ENCODE results near the gene NANOS3.

NANOS3 gene

DNA sequence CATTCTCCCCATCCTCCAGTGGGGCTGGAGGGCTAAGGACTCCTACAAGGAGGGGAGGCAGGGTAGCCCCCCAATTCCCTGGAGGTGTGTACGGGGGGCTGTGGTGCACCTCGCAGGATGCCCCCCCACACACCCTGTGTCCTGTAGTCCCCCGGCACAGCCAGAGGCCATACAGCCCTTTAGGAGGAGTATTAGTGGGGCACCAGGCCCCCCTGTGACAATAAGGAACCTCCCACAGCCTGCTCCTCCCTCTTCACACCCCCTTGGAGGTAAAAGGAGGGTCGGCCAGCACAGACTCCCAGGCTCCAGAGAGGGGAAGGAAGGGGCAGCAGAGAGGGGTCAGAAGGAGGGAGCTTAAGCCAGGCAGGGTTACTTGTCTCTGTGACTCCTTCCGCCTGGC is at the start of gene NANOS3:
TSS of gene NANOS3 (plus strand) at position 301 of the 400 bp plus-strand sequence. CDS start 115 bp downstream, outside the sequence.
- DNase-seq, result no peak

DNA sequence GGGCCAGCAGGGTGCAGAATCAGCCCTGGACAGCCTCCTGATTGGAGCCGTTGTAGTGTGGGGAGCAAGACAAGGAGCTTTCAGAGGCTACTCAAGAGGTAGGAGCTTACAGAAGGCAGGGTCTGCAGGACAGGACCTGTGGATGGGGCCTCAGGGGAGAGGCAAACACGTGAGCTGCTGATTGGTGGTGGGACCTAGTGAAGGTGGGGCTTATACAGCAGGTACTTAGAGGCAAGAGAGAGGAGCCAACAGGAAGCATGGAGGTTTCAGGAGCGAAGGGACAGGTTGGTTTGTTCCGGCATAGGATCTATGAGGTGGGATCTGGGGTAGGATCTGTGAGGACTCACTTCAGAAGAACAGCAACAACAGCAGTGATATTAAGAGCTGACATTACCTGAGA is 49.3 kb upstream of the NANOS3 start:
- no peak for DNase-seq

DNA sequence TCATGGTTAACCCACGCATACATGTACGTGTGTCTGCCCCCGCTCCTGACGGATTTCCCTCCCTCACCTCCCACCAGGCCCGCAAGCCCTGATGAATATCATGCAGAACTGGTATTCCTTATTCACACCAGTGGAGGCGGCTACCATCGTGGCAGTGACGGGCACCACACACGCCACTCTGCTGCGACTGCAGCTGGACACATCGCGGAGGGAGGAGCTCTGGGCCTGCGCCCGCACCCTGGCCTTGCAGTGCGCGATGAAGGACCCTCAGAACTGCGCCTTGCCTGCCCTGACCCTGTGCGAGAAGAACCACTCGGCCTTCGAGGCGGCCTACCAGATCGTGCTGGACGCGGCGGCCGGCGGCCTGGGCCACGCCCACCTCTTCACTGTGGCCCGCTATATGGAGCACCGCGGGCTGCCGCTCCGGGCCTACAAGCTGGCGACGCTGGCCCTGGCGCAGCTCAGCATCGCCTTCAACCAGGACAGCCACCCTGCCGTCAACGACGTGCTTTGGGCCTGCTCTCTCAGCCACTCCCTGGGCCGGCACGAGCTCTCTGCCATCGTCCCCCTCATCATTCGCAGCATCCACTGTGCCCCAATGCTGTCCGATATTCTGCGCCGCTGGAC is 46.7 kb upstream of the NANOS3 start:
- DNase-seq, result no peak

DNA sequence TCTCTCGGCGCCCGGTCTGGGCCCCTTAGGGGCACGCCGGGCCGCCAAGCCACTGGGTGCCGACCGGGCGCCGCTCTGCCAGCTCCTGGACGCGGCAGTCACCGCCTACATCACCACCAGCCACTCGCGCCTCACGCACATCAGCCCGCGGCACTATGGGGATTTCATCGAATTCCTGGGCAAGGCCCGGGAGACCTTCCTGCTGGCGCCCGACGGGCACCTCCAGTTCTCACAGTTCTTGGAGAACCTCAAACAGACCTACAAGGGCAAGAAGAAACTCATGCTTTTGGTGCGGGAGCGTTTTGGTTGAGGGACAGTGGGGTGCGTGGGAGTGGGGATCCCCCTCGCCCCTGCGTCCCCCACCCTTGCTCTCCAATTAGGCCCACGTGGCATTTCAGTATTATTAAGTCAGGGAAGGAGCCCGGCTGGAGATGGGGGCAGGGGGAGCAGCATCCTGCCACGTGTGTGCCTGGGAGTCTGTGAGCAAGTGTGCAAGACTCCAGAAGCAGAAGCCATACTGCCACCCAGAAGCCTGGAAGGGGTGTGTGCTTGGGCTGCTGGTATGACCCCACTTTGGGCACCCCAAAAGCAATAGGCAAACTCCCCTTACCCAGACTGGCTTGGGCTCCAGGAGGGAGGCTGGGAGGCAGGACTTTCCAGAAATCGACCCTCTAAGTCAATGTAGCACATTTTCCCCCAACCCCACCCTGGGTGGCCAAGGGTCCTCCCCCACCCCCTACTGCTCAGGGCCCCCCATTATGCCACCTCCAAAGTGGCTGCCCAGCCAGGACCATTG is 46.0 kb upstream of the NANOS3 start:
- DNase-seq, result no peak

DNA sequence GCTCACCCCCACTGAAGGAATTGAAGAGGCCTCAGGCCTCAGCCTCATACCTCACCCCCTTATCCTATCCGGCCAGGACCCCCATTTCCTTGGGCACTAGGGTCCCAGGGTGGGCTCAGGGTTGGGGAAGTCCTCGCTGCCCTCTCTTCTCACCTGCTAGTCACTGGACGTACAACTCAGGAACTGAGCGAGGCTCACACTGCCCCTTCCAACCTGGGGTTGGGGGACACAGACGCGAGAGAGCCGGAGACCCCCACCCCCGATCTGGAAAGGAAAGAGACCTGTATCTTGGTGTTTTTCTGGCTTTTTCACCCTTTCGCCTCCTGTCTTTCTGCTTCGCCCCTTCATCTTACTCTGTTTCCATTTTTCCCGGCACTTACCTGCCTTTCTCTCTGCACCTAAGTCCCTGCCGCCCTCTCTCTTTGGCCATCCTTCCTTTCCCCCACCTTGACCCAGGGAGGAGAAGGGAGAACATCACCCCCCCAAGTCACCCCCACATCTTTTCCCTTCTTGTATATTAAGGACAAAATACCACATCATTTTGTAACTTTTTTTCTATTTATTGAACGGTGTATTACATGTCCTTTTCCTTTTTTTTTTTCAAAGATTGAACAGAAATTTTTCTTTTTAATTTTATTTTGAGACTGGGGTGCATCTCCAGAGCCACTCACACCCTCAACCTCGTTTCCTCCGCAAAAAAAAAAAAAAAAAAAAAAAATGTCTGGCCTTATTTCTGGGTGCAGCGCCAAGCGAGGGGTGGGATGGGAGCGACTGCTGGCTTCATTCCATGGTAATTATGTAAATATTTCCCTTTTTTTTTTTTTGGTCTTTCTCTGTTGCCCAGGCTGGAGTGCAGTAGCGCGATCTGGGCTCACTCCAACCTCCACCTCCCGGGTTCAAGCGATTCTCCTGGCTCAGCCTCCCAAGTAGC is 45.1 kb upstream of the NANOS3 start:
- DNase-seq, result no peak

DNA sequence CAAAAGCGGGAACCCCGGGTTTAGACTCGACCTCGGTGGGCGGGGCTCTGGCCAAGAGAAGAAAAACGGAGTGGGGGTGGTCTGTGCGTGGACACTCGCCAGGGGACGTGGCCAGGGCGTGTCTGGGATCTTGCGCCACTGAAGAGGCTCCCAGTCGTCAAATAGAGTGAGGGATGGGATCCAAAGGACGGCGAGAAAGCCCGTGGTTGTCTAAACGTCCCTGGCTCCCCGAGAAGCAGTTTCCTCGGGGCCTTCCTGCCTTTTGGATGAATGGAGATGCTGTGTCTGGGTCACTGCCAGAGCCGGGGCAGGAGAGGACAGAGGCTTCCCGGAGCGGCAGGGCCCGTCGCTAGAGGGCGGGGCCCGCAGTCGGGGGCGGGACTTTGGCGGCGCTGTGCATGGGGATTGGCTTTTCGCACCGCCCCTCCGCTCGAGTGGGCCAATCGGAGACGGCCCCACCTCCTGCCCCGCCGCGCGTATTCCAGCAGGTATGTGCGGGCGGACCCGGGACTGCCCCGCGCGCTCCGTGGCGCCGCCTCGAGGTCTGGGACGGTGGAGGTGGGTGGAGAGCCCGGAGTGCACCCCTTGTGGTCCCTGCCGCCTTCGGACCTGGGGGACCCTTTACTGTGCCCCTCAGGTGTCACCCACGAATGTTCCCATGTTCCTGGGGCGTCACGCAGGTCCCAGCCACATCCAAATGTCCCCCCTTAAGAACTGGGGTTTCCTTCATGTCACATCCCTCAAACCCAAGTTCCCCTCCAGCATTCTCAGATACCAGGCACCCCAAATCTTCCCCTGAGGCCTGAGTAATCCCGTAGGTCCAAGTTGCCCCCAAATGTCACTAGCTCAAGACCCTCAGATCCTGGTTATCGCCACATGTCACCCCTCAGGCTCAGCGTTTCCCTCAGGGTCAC is 43.3 kb upstream of the NANOS3 start:
- peak in 54 of 56 donors; percentile 24 to 95 (median 73) for DNase-seq

DNA sequence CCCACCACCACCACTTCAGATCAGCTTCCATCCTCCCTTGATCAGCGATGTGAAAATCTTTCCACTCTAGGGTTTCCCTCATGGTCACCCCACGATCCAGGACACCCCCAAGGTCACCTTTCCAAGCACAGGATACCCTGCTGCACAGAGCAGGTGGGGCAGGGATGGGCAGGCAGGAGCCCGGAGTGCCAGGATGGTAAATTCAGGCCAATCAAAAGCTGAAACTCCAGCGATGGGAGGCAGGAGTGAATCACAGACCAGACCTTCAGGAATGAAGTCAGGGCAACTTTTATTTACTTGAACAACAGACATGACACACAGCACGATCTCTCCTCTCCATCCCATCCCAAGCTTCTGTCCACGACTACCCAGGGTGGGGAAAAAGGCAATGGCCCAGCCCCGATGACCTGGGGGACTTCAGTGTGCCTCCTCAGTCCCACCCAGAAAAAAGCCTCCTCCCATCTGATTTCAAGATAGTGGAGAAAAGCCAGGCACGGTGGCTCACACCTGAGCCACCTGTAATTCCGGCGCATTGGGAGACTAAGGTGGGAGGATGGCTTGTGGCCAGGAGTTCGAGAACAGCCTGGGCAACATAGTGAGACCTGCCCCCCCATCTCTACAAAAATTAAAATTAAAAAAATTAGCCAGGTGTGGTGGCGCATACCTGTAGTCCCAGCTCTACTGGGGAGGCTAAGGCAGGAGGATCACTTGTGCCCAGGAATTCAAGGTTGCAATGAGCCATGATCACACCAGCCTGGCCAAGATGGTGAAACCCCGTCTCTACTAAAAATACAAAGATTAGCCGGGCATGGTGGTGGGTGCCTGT is 42.5 kb upstream of the NANOS3 start:
- DNase-seq, result no peak

DNA sequence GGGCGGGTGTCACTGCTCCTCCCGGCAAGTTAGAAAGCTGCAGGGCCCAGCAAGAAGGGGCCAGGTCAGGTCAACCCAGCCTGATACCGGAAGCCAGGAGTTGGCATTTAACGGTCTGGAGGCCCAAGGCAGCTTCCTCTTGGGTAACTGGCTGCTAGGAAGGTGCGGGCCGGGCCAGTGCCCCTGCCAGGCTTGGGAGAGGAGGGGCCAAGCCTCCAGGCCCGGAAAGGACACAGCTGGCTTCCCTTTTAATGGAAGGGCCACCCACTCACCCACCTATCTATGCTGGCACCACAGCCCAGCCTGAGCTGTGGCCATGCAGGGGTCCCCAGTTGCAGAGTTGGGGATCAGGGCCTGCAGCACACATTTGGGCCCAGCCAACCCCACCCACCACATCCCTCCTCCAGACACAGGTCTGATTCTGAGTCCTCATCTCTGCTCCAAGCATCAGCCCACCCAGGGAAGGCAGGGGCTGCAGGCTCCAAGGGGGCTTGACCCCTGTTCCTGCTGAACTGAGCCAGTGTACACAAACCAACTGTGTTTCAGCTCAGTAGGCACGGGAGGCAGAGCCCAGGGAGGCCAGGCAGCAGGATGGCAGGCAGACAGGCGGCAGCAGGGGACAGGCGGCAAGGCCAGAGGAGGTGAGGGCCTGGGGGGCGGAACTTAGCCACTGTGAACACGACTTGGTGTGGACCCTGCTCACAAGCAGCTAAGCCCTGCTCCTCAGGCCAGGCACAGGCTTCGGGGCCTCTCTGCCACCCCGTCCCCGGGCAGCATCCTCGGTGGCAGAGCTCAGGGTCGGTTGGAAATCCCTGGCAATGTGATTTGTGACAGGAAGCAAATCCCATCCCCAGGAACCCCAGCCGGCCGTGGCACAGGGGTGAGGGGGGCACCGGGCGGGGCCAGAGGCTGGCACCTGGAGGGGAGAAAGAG is 40.9 kb upstream of the NANOS3 start:
- no peak for DNase-seq

DNA sequence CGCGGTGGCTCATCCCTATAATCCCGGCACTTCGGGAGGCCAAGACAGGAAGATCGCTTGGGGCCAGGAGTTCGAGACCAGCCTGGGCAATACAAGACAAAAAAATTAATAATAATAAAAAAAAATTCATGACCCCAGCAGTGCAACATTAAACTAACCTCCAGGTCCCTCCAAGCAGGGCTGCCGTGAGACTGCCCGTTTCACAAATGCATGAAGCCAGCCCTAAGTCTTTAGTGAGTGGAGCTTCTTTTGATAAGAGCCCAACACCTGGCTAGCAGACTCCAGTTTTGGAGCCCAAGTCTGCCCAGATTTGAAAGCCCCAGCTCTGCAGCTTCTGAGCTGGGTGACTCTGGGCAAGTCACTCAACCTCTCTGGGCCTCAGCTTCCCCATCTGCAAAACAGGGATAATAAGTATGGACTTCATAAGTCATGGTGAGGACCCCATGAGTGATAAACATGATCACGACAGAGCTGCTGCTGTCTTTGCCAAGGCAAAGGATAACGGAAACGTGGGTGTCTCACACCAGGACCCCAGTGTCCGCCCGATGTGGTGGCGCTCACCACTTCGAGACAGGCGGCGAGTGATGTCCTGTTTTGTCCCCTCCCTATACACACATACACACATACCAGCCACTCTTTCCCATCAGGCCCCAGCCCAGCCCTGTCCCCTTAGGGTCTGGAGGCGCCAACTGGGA is 38.4 kb upstream of the NANOS3 start:
- DNase-seq, result no peak

DNA sequence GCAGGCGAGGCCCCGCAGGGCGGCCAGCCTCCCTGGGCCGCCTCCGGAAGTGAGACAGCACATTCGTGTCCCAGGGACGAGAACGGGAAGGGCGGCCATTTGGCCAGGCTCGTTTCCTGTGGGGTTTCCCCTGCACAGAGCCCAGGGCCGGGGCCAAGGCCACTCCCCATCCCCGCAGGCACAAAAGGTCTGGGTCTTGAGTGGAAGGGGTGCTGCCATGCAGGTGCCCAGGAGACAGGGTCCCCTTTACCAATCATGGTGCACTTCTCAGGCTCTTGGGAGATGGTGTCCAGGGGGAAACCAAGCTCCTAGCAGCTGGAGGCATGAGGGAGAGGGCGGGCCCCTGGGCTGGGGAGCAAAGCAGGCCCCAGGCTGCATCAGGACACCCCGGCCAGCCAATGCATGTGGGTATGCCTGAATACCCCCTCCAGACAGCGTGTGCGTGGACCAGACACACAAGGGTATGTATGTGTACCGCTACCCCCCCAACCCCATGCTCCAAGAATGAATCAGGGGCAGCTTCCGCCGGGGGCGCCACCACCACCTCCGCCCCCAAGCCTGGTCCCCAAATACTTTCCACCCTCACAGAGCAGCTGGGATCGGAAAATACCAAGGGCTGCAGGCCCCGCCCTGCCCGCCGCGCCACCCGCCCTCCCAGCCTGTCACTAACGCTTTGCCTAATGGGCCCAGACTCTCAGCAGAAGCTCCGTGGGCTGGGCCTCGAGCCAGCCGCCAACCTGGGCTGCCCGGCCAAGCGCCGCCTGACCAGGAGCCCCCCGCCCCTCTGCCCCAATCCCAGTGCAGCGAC is 37.6 kb upstream of the NANOS3 start:
- DNase-seq, result peak in 26 of 56 donors; percentile 9 to 66 (median 30)

DNA sequence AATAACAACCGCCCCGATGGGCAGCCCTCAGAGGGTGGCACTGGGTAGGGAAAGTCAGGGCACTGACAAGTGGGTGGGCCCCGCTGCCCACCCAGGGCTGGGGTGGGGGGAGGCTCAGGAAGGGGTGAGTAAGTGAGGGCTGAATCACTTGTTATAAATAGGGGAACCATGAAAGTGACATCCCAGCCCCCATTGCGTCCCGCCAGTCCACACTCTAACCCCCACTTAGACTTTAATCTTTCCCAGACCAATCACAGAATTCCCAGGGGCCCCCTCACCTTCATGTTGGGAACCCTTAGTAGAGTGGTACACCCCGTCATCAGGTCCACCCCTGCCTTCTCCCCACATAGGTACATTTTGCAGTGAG is 37.0 kb upstream of the NANOS3 start:
- DNase-seq, result no peak

DNA sequence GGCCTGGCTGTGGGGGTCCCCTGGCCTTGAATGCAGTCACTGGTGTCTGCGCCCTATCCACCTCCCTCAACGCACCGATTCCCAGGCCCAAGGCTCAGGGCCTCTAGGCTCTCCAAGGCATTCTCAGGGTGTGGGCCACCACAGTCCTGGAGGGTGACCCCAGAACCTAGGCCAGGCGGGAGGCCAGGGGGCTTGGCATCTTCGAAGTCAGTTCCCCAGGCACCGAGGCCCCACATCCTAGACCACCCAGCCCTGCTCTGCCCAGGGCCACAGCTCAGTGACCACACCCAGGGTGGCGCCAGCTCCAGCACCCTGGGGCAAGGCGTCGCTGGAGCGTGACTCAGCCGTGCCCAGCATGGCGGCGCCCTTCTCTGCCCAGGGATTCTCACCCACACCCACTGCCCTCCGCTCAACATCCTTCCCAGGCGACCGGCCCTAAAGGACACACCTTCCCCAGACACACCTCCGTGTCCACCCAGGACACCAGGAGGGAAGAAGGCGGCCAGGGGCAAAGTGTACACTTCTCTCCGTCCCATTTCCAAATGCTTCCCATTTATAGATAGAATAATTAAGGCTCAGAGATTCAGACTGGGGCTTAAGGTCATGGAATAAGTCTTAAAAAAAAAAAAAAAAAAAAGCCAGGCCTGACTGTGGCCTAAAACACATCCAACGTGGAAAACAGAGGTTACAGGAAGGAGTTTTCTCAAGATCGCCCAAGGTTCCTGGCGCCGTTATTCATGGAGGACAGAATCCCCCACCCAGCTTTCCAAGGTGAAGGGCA is 36.4 kb upstream of the NANOS3 start:
- DNase-seq, result no peak

DNA sequence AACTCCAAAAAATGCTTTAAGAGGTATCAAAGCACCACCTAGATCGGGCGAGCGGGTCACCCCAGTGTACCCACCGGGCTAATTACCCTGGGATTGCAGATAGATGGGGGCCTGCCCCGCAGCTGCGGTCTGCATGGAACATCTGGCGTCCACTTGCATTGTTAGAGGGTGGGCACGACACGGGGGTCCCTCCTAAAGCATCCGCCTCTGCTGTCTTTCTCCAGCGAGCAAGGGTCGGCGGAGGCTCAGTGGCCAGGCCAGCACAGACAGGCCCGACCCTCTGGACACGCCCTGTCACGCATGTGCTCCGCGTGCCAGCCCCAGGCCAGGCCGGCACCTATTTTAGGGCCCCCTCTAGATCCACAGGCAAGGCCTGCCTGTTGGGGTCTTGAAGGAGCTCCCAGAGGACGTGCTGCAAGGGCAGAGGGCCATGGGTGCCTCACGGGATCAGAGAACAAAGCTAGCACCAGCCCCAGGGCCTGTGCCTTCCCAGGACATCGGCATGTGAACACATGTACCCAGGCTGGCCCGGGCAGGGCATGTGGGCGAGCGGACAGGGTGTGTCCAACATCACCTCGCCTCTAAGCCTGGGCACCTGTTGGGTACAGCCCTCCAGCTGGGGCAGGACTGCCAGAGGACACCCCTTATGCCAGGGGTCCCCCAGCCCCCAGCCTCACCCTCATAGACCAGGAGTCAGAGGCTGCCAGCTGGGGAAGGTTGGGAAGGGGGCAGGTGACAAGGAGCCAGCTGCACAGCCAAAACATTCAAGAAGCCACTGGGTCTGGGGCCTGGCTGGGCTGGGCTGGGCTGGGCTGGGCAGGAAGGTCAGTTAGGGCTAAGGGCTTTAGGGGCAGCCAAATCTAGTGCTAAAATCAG is 35.6 kb upstream of the NANOS3 start:
- DNase-seq, result peak in 1 of 56 donors; percentile 38

DNA sequence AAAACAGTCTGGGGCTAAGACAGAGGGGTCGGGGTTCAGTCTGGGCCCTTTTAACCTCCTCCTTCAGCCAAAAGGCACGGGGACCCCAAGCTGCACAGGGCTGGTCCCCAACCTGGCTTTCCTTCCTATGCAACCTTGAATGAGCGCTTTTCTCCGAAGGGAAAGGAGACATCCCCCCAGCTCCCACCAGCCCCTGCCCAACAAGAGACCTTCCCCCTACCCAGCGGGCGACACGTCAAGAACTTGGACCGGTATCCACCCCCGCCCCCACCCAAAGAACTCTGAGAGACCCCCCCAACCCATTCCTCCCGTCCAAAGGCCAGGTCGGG is 35.0 kb upstream of the NANOS3 start:
- no peak for DNase-seq
